Measurements from ENCODE around the gene KANSL1L.
"Not testable (repeated sequence)": the region's sequence is repeated elsewhere in the genome, so short reads cannot be mapped to it uniquely, and the experiment has no call there.

The KANSL1L gene

DNA sequence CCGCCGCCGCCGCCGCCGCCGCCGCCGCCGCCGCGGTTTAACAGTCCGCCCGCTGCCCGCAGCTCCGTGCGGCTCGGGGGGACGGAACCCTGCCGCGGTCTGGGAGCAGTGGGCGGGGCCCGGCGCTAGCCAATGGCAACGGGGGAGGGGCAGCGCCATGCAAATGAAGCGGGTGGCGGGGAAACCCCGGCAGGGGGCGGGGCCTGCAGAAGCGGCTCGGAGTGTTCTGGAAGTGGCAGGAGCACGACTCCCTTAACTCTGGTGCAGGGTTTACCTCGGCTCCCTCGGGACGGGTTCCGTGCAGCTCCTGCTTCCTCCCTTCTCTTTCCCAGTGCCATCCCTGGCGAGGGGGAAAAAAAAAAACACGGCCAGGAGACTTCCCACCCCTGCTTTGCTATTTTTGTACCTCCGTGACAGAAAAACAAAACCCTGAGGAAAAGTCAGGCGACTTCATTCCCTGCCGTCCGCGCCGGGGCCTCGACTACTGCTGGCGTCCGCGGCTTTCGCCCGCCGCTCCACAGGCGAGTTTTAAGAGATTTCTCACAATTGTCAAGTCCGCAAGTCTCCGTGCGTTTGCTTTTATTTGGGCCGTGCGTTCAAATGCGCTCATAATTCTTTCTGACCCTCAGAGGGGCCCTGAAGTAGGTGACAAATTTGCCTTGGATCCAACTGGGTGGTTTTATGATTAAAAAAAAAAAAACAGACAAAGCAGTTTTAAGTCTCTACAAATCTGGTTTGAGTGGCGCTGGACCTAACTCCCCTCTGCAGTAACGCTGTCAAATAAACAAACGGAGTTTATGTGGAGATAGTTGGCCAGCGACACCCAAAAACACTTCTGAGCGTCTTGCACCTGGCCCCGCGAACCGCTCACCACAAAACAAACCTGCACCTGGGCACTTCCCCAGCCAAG, at the start of gene KANSL1L:
TSS of gene KANSL1L (minus strand) at position 101 of the 910 bp plus-strand sequence. CDS start 16,827 bp downstream, outside the sequence.
- peak; percentile 78 for DNase-seq (ENCODE audit: low spot score)

- no peak for DNase-seq (ENCODE audit: low spot score)
Observed at GRCh38 chr2:210215120-210215519, 43.9 kb upstream of the KANSL1L start.

DNA sequence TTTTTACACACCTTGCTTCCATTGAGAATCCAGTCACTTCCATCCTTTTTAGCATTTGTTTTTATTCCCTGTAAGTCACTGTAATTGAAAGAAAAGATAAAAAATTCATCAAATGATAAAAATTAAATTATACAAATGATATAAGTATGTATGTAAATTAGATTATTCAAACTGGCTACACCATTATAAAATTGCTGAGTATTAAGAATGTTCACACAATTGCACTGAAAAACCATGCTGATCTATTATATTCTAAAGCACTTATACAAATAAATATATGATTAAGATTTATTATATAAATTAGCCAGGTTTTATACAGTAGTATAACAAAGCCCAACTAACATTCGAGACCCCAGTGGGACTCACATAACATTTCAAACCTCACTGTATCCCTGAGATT, 39.0 kb upstream of the KANSL1L start:
- no peak for DNase-seq (ENCODE audit: low spot score)

DNA sequence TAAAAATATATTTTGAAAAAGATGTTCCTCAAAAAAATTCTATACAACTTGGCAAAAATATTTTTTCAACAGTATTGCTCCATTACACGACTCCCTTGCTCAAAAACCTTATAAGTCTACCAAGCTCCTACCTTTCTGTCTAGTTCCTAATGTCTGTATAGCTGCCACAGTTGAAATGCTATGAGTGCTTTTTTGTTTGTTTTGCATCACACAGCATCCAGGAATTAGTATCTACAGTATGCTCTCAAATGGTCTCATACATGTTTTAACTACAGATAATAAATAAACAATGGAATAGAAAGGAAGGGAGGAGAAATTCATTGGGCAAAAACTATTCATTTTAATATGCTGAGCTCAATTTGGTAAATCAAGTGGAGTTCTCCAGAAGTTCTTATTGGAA, 36.7 kb upstream of the KANSL1L start:
- no peak for DNase-seq (ENCODE audit: low spot score)

GRCh38 chr2:210203558-210203957, 32.3 kb upstream of the KANSL1L start:
- no peak for DNase-seq (ENCODE audit: low spot score)

DNA sequence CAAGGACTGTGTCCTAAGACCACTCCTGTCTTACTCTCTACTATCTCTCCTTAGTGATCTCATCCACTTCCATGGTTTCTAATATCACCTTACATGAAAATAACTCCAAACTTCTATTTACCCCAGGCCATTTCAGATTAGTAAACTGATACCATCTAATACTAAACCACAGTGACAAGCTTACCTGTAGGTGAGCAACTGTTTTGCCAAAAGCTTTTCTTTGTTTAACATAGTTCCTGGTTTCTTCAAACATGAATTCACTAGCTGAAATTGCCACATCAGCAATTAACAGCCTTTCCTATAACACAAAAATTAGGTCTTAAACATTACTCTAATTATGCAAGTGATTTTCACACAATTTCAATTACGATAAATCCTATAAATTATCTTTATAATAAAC, 31.9 kb upstream of the KANSL1L start:
- no peak for DNase-seq (ENCODE audit: low spot score)

GRCh38 chr2:210199854-210200253, 28.6 kb upstream of the KANSL1L start:
- no peak for DNase-seq (ENCODE audit: low spot score)

DNA sequence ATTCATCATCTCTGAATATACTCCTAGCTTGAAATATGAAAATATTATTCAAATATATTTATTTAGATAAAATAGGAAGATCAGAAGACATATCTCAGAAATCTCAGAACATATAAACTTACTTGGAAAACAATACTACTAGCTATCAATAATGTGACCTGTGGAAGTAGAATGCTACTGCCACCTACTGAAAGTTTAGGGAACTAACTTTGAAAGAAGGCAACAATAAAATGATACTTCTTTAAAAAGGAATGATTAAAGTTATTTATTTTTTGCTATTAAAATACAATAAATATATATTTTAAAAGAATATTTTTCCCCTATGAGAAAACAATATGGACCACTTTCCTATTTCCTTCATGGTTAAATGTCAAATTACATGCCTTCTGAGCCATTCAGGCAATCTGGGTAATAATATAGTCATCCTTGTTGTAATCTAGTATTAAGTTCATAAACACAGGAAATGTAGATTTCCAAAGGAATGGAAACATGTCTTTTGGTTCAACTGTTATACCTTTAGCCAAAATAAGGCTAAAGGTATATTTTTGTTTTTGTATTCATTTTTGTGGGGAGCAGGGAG, 28.1 kb upstream of the KANSL1L start:
- DNase-seq (ENCODE audit: low spot score), result no peak

DNA sequence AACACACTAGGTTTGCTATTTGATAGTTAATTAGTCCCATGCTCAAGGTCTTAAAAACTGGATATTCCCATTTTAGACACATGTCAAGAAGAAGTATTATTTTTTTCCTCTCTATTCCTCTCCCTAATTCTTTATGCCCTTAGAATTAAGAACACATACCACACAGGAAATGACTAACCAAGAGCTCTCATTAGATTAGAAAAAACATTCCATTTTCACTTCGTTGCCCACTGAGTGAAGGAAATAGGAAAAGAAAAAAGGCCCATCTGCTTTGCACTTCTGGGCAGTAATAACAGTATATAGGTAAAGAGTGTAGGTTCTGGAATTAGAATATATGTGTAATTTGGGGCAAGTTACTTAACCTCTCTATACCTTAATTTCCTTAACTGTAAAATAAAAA, 27.1 kb upstream of the KANSL1L start:
- no peak for DNase-seq (ENCODE audit: low spot score)

DNA sequence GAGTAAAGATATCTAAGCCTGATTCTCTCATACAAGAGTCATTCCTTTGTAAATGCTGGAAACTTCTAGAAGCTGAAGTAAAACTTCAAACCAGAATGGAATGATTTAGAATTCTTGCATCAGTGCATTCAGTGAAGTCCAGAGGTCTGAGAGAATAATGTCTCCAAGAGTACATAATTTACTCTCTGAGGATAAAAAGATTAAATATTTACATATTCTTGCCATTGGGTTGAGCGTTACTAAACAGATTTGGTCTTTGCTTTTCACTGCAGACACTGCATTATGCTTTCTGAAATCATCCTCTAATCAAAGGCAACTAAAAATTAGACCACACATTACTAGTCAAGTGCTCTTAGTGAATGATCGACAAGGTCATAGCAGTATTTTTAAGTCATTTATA, 26.5 kb upstream of the KANSL1L start:
- DNase-seq (ENCODE audit: low spot score), result no peak

- DNase-seq (ENCODE audit: low spot score), result no peak
Observed at GRCh38 chr2:210195101-210195852, 24.1 kb upstream of the KANSL1L start.

- DNase-seq (ENCODE audit: low spot score), result no peak
Observed at GRCh38 chr2:210190345-210190744, 19.1 kb upstream of the KANSL1L start.

- DNase-seq (ENCODE audit: low spot score), result no peak
Observed at GRCh38 chr2:210189452-210190138, 18.4 kb upstream of the KANSL1L start.

DNA sequence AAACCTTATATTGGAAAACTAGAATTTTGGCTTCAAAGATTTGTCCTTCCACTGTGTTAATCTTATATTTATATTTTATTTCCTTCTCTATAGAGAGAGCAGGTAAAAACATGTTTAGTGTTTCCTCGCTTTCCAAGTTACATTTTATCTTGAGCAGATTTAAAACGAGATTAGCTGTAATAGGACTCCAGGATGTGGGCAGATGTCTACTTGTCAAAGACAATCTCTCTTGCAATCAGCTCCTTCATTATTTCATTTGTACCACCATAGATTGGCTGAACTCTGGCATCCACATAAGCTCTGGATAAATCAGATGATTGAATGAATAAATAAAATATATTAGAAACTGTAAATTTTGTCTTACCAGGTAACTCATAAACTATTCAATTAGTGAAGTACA, 17.5 kb upstream of the KANSL1L start:
- DNase-seq (ENCODE audit: low spot score), result no peak

DNA sequence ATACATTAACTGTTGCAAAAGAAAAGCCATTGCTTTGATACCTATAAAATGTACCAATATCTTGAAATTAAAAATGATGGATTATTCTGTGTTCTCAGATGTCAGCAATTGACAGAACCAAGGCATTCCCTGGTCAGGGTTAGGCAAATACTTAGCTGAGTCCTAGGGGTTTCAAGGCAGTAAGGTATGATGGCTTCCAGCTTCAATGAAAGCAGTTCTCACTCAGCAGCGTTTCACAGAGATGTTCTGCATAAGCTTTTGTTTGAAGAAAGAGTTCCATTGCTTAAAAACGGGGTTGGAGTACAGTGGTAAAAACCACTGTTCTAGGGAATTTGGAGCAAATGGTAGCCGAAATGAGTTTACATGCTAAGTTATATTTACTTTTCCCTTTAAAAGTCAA, 17.0 kb upstream of the KANSL1L start:
- no peak for DNase-seq (ENCODE audit: low spot score)

GRCh38 chr2:210183936-210184335, 12.7 kb upstream of the KANSL1L start:
- DNase-seq (ENCODE audit: low spot score), result not testable (repeated sequence)

DNA sequence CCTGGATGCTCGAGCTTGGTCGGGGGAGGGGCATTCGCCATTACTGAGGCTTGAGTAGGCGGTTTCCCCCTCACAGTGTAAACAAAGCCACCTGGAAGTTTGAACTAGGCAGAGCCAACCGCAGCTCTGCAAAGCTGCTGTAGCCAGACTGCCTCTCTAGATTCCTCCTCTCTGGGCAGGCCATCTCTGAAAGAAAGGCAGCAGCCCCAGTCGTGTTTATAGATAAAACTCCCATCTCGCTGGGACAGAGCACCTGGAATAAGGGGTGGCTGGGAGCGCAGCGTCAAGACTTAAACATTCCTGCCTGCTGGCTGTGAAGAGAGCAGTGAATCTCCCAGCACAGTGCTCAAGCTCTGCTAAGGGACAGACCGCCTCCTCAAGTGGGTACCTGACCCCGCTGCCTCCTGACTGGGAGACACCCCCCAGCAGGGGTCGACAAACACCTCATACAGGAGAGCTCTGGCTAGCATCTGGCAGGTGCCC, 10.4 kb upstream of the KANSL1L start:
- DNase-seq (ENCODE audit: low spot score), result not testable (repeated sequence)

DNA sequence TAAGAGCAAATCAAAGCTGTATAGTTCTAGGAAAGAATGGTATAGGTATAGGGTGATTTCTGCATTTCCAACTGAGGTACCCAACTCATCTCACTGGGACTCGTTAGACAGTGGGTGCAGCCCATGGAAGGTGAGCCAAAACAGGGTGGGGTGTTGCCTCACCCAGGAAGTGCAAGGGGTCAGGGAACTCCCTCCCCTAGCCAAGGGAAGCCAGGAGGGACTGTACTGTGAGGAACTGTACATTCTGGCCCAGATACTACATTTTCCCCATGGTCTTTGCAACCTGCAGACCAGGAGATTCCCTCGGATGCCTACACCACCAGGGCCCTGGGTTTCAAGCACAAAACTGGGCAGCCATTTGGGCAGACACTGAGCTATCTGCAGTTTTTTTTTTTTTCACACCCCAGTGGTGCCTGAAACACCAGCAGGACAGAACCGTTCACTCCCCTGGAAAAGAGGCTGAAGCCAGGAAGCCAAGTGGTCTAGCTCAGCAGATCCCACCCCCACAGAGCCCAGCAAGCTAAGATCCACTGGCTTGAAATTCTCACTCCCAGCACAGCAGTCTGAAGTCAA, 9.9 kb upstream of the KANSL1L start:
- not testable (repeated sequence) for DNase-seq (ENCODE audit: low spot score)

DNA sequence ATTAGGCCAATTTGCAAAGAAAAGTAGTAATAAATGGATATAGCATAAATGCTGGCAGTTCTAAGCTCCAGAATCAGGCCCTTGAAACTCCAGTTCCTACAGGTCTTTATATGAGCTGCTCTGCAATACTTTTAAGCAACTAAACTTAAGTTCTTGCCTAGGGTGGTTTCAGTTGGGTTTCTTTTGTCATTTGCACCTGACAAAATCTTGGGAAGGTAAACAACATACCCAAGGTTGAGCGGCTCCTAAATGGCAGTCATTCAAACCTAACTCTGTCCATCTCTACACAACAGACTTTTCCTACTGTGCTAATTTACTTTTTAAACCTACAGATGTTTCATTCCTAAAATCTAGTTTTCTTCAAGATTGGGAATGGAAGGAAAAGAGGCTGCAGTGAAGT, 9.3 kb upstream of the KANSL1L start:
- DNase-seq (ENCODE audit: low spot score), result no peak

DNA sequence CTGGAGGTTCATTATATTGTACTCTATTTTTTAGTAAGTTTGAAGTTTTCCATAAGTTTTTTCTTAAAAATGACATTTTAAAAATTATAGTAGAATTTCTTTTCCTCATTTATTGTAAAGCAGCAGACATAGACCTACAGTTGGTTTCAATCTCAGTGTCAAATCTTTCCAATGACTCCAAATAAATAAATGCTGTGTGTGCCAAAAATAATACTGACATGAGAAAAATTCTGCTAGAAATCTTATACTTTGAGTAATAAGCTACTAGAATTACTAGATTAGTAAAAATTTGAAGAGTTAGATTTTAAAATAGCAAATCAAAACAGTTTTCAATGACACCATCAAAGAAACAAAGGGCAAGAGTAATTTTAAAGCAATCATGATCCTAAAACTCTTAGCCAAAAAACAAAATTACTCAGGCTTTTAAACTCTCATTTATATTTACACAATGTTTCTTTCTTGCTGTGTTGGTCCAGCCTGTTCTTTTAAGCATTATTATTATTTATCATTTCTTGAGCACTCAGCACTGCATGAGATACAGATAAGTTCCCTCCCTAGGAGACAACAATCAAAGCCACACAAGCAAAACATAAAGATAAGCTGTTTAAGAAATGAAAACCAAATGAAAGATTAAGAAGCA, 8.3 kb upstream of the KANSL1L start:
- DNase-seq (ENCODE audit: low spot score), result no peak

GRCh38 chr2:210177769-210178168, 6.6 kb upstream of the KANSL1L start:
- DNase-seq (ENCODE audit: low spot score), result no peak
